Mammary epithelial cell (primary cell): ENCODE results near the gene LRIT2.

Experiments used
- EZH2 ChIP-seq: IDR thresholded peaks from 2 replicates; pipeline ENCODE4 v1.6.1; 2012; ENCODE audit warnings: low read length, inconsistent platforms, borderline replicate concordance
- TF ChIP-seq, protein P1 (sequence below), 2 donors: IDR thresholded peaks in 1 of 2; conservative IDR thresholded peaks in 1 of 2; 2 replicates each; pipeline ENCODE4 v1.5.1; 2011 to 2012; ENCODE audit warnings: inconsistent platforms in 2 of 2, low read length in 2 of 2, mild to moderate bottlenecking in 2 of 2, control low read depth in 1 of 2, low read depth in 1 of 2; ENCODE audit not compliant: insufficient read depth in 1 of 2; ENCODE audit errors: extremely low read depth in 1 of 2

GRCh38 chr10:84185526-84186175 is 39.7 kb downstream of the LRIT2 start:
- TF ChIP-seq, protein P1, sequence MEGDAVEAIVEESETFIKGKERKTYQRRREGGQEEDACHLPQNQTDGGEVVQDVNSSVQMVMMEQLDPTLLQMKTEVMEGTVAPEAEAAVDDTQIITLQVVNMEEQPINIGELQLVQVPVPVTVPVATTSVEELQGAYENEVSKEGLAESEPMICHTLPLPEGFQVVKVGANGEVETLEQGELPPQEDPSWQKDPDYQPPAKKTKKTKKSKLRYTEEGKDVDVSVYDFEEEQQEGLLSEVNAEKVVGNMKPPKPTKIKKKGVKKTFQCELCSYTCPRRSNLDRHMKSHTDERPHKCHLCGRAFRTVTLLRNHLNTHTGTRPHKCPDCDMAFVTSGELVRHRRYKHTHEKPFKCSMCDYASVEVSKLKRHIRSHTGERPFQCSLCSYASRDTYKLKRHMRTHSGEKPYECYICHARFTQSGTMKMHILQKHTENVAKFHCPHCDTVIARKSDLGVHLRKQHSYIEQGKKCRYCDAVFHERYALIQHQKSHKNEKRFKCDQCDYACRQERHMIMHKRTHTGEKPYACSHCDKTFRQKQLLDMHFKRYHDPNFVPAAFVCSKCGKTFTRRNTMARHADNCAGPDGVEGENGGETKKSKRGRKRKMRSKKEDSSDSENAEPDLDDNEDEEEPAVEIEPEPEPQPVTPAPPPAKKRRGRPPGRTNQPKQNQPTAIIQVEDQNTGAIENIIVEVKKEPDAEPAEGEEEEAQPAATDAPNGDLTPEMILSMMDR (conservative IDR thresholded peaks at IDR 0.05 in 1 of 2, IDR thresholded peaks at IDR 0.05 in 1 of 2; ENCODE audit: extremely low read depth in 1 of 2, insufficient read depth in 1 of 2, low read depth in 1 of 2, low read length in 2 of 2), result no peak
- TF ChIP-seq EZH2, result no peak
